Gastroesophageal sphincter (tissue), 3 donors: ENCODE results near the gene BCL2L14.

Experiments used
- CTCF ChIP-seq, 4 experiments: fragments of 200-600 bp in 2 of 4; fragments of 450-650 bp in 2 of 4; sonication (generic) in 1 of 4; IDR thresholded peaks; one replicate each; pipeline ENCODE4 v1.5.1; 2017 to 2019; ENCODE audit warnings: antibody characterized with exemption in 4 of 4, mild to moderate bottlenecking in 2 of 4, moderate library complexity in 2 of 4
- POLR2AphosphoS5 ChIP-seq: sonication (generic); formaldehyde crosslinking; IDR thresholded peaks from one replicate; pipeline ENCODE4 v1.6.1; 2017; ENCODE audit warnings: antibody characterized with exemption

DNA sequence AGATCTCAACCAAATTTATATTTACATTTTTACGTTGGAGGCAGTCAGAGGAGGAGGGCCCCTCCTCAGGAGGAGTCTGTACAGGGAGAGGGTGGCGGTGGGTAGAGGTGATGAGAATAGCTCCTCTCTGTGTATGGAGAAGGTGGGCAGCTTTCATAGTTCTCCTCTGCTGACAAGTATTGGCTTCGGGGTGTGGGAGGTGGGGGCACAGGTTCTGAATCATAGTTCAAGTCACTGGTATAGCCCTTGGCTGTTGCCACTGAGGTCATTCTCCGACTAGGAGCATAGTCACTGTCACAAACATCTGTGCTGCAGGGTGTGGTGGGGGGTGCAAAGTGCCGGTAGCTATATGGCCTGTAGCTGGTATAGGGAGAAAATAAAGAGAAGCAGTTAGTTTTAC lies 50.3 kb downstream of the BCL2L14 start:
- TF ChIP-seq CTCF (IDR thresholded peaks at IDR 0.05): no peak
- TF ChIP-seq POLR2AphosphoS5: no peak
